ENCODE results near the gene NOTUM.

The NOTUM gene

DNA sequence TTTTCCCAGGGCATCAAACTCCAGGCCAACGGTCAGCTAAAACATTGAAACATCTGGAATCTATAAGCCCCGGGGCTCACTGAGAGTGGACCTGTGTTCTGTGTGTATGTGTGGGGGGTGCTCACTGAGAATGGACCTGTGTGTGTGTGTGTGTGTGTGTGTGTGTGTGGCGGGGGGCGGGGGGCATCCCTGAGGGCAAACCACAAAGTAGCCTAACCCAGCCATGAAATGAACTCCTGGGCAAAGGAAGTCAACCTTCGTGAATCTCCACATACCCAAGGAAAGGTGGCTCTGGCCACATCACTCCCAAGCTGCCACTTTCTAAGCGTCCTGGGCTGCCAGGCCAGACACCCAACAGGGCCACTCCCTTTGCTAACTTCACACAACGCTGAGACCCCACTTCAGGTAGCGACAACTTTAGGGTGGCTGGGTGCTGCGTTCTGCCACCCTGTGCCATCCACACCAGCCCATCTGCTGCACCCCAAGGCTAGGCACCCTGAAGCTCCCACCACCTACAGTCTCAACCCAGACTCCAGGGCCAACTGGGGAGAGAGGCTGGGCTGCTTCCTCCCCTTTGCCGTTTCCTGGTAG lies 35.0 kb downstream of the NOTUM start:
- peaks cover 6 to 18% of the 10 kb centered on the region in 2 experiments; a peak in 1 of 3 replicates for H3K36me3 ChIP-seq (ENCODE audit: control insufficient read depth in 2 of 2, insufficient read depth in 1 of 2, low read length in 2 of 2)
- peak overlapping the region; percentile 79 for H3K4me3 ChIP-seq (ENCODE audit: low read depth, low read length)
- ChIA-PET CTCF (interaction anchor here (0.7 to 1.7 kb wide), 4 partner anchors 9 to 113 kb away, joined by 3 to 11 read pairs (median 4); partner anchors contain the start of gene PCYT2), POLR2A (interaction anchor here (0.5 to 3.2 kb wide), 17 partner anchors 9 to 1377 kb away, joined by 3 to 22 read pairs (median 4); partner anchors contain the start of genes ARL16, DCXR, HGS and LRRC45)
- peaks cover 3% of the 10 kb centered on the region; the same call in 1 of the 2 replicates for H3K4me1 ChIP-seq (ENCODE audit: control insufficient read depth, insufficient read depth, low read length)
- no peaks in the 10 kb centered on the region for H3K9me3 ChIP-seq (ENCODE audit: control insufficient read depth, insufficient read depth, low read depth, low read length)
- TF ChIP-seq, protein P1, sequence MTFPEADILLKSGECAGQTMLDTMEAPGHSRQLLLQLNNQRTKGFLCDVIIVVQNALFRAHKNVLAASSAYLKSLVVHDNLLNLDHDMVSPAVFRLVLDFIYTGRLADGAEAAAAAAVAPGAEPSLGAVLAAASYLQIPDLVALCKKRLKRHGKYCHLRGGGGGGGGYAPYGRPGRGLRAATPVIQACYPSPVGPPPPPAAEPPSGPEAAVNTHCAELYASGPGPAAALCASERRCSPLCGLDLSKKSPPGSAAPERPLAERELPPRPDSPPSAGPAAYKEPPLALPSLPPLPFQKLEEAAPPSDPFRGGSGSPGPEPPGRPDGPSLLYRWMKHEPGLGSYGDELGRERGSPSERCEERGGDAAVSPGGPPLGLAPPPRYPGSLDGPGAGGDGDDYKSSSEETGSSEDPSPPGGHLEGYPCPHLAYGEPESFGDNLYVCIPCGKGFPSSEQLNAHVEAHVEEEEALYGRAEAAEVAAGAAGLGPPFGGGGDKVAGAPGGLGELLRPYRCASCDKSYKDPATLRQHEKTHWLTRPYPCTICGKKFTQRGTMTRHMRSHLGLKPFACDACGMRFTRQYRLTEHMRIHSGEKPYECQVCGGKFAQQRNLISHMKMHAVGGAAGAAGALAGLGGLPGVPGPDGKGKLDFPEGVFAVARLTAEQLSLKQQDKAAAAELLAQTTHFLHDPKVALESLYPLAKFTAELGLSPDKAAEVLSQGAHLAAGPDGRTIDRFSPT (tag by site-specific recombination; IDR thresholded peaks at IDR 0.05), result 0 out of 2 replicates have a peak, but pooled peaks have one; percentile 51
- TF ChIP-seq ZEB2 (tag by site-specific recombination; IDR thresholded peaks at IDR 0.05), result no peak
- TF ChIP-seq ZNF398 (tag by site-specific recombination; IDR thresholded peaks at IDR 0.05), result 0 out of 2 replicates have a peak, but pooled peaks have one; percentile 7
- TF ChIP-seq, protein P2, sequence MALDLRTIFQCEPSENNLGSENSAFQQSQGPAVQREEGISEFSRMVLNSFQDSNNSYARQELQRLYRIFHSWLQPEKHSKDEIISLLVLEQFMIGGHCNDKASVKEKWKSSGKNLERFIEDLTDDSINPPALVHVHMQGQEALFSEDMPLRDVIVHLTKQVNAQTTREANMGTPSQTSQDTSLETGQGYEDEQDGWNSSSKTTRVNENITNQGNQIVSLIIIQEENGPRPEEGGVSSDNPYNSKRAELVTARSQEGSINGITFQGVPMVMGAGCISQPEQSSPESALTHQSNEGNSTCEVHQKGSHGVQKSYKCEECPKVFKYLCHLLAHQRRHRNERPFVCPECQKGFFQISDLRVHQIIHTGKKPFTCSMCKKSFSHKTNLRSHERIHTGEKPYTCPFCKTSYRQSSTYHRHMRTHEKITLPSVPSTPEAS (tag by site-specific recombination; IDR thresholded peaks at IDR 0.05), result peak; percentile 63; the same call in 1 of the 2 replicates
- peak overlapping the region; percentile 90 for H3K27ac ChIP-seq (ENCODE audit: extremely low read depth, low read depth, low read length)

GRCh38 chr17:81924557-81925532 lies 36.1 kb downstream of the NOTUM start:
- peaks cover 3% of the 10 kb centered on the region; the same call in 1 of the 2 replicates for H3K4me1 ChIP-seq (ENCODE audit: control insufficient read depth, insufficient read depth, low read length)
- ChIA-PET POLR2A (interaction anchor here (0.6 to 3.2 kb wide), 10 partner anchors 8 to 1376 kb away, joined by 3 to 22 read pairs (median 4); partner anchors contain the start of genes DCXR, LRRC45, MRPL12 and SIRT7), CTCF (interaction anchor here (0.5 to 1.2 kb wide), 7 partner anchors 11 to 158 kb away, joined by 3 to 4 read pairs (median 3); partner anchors contain the start of gene PCYT2)
- TF ChIP-seq SP3 (tag by site-specific recombination; IDR thresholded peaks at IDR 0.05) (no peak), ZNF600 (tag by site-specific recombination; IDR thresholded peaks at IDR 0.05) (peak; percentile 76)
- TF ChIP-seq, protein P3, sequence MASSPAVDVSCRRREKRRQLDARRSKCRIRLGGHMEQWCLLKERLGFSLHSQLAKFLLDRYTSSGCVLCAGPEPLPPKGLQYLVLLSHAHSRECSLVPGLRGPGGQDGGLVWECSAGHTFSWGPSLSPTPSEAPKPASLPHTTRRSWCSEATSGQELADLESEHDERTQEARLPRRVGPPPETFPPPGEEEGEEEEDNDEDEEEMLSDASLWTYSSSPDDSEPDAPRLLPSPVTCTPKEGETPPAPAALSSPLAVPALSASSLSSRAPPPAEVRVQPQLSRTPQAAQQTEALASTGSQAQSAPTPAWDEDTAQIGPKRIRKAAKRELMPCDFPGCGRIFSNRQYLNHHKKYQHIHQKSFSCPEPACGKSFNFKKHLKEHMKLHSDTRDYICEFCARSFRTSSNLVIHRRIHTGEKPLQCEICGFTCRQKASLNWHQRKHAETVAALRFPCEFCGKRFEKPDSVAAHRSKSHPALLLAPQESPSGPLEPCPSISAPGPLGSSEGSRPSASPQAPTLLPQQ (tag by site-specific recombination; IDR thresholded peaks at IDR 0.05), result no peak
- no peak overlapping the region for H3K27ac ChIP-seq (ENCODE audit: extremely low read depth, low read depth, low read length)
- H3K4me3 ChIP-seq (ENCODE audit: low read depth, low read length), result no peak overlapping the region
- H3K36me3 ChIP-seq (ENCODE audit: control insufficient read depth in 2 of 2, insufficient read depth in 1 of 2, low read length in 2 of 2), result peaks cover 6 to 29% of the 10 kb centered on the region in 2 experiments; a peak in 1 of 3 replicates
- no peaks in the 10 kb centered on the region for H3K9me3 ChIP-seq (ENCODE audit: control insufficient read depth, insufficient read depth, low read depth, low read length)

Data from HEK293 (cell line).